HEK293T (cell line): ENCODE results near the gene AMH.

ENCODE experiments used
- ARNT ChIP-seq: fragments of 450-650 bp; IDR thresholded peaks from 2 replicates; pipeline ENCODE4 v1.6.1; 2017; ENCODE audit warnings: mild to moderate bottlenecking
- BHLHE40 ChIP-seq: fragments of 450-650 bp; IDR thresholded peaks from 2 replicates; pipeline ENCODE4 v1.6.1; 2016; ENCODE audit warnings: mild to moderate bottlenecking, moderate library complexity, borderline replicate concordance
- CTBP1 ChIP-seq: fragments of 450-650 bp; IDR thresholded peaks from 2 replicates; pipeline ENCODE4 v1.6.1; 2016; ENCODE audit warnings: borderline replicate concordance
- FOXA1 ChIP-seq: fragments of 450-650 bp; IDR thresholded peaks from 2 replicates; pipeline ENCODE4 v1.6.1; 2016; ENCODE audit warnings: mild to moderate bottlenecking
- FOXK2 ChIP-seq: fragments of 450-650 bp; IDR thresholded peaks from 2 replicates; pipeline ENCODE4 v1.6.1; 2016; ENCODE audit warnings: mild to moderate bottlenecking
- LEF1 ChIP-seq: fragments of 450-650 bp; IDR thresholded peaks from 2 replicates; pipeline ENCODE4 v1.6.1; 2017; ENCODE audit warnings: mild to moderate bottlenecking, borderline replicate concordance
- NFRKB ChIP-seq: fragments of 450-650 bp; IDR thresholded peaks from 2 replicates; pipeline ENCODE4 v1.6.1; 2016; ENCODE audit warnings: mild to moderate bottlenecking, moderate library complexity
- SP1 ChIP-seq: fragments of 450-650 bp; IDR thresholded peaks from 2 replicates; pipeline ENCODE4 v1.6.1; 2017
- SUZ12 ChIP-seq: fragments of 450-650 bp; IDR thresholded peaks from 2 replicates; pipeline ENCODE4 v1.6.1; 2016; ENCODE audit warnings: mild to moderate bottlenecking
- ZNF384 ChIP-seq: fragments of 450-650 bp; IDR thresholded peaks from 2 replicates; pipeline ENCODE4 v1.6.1; 2016
- TF ChIP-seq, protein P1 (sequence below): fragments of 450-650 bp; IDR thresholded peaks from 2 replicates; pipeline ENCODE4 v1.6.1; 2016

DNA sequence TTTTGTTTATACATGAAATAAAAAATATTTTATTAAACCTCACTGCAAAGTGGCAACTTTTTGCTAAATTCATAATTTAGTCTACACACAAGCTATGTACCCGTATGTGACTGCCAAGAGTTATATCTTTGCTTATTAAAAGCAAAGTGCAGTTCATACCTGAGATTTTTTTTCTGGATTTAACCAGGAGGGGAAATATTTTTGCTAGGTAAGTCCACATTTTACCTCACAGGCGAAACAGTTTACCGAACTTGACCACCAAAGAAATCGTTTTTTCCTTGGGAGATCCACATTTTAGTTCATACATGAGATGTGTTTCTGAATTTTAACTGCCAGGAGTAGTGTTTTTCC is 19.3 kb downstream of the AMH start:
- TF ChIP-seq, protein P1, sequence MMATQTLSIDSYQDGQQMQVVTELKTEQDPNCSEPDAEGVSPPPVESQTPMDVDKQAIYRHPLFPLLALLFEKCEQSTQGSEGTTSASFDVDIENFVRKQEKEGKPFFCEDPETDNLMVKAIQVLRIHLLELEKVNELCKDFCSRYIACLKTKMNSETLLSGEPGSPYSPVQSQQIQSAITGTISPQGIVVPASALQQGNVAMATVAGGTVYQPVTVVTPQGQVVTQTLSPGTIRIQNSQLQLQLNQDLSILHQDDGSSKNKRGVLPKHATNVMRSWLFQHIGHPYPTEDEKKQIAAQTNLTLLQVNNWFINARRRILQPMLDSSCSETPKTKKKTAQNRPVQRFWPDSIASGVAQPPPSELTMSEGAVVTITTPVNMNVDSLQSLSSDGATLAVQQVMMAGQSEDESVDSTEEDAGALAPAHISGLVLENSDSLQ, result no peak
- TF ChIP-seq FOXA1 (no peak), CTBP1 (no peak), BHLHE40 (no peak), SUZ12 (no peak), NFRKB (no peak), LEF1 (no peak), FOXK2 (no peak), ARNT (no peak), SP1 (no peak), ZNF384 (no peak)
